Heart left ventricle (tissue), 13 donors: ENCODE measurements around the gene SLC25A6.

Experiments
- POLR2A ChIP-seq, 2 donors: fragments of 450-650 bp; IDR thresholded peaks; one replicate each; pipeline ENCODE4 v1.6.1; 2017; ENCODE audit warnings: antibody characterized with exemption in 2 of 2, mild to moderate bottlenecking in 2 of 2, moderate library complexity in 2 of 2
- TF ChIP-seq, protein P1 (sequence below), 12 donors: fragments of 200-600 bp; sonication (generic) in 4 of 12; IDR thresholded peaks; one replicate each; pipeline versions ENCODE4 v1.5.0 to v1.8.0; 2018 to 2022; ENCODE audit warnings: antibody characterized with exemption in 12 of 12, mild to moderate bottlenecking in 5 of 12
- donor health status: ischemic (EF 13 %, LVEDD 7.1; RV severe dilation, severe dysfunction).
- donor health status: DM: no; HTN: yes; CAD: no.
- donor health status: DM: no; HTN: no; CAD: no.
- donor health status: ischemic (EF 25% LVEDD 6.9; RV normal size, moderate dysfunction).
- donor health status: ischemic (EF 25% LVEDD 5.7; RV mildly dilated, moderate dysfunction).
- donor health status: ischemic (EF 35%, LVEDD 5.7; RV mildly dilated, moderate dysfunction).
- donor health status: nonischemic (EF 11% LVEDD 7.7; RV severe dilation, severe dysfunction).
- donor health status: DM: yes; HTN: yes; CAD: no.
- donor health status: PGD.
- donor health status: ischemic (EF 29% LVEDD 5.4; RV normal size, mild dysfunction).
- donor health status: nonischemic (EF 23%, LVEDD 6.1; RV moderate dilation, normal function).

DNA sequence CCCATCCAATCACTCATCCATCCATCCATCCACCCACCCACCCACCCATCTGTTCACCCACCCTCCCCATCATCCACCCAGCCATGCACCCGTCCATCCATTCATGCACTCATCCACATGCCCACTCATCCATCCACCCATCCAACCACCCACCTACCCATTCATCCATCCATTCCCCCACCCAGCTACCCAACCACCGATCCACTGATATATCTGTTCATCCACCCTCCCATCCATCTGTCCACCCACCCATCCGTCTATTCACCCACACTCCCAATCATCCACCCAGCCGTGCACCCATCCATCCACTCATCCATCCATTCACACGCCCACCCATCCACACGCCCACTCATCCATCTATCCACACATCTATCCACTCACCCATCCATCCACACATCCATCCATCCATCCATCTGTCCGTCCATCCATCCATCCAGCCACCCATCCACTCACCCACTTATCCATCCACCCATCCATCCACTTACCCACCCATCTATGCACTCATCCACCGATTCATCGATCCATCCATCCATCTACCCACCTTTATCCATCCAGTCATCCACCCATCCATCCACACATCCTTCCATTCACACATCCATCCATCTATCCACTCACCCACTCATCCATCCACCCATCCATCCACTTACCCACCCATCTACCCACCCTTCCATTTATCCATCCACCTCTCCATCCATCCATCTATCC is 32.4 kb upstream of the SLC25A6 start:
- TF ChIP-seq, protein P1, sequence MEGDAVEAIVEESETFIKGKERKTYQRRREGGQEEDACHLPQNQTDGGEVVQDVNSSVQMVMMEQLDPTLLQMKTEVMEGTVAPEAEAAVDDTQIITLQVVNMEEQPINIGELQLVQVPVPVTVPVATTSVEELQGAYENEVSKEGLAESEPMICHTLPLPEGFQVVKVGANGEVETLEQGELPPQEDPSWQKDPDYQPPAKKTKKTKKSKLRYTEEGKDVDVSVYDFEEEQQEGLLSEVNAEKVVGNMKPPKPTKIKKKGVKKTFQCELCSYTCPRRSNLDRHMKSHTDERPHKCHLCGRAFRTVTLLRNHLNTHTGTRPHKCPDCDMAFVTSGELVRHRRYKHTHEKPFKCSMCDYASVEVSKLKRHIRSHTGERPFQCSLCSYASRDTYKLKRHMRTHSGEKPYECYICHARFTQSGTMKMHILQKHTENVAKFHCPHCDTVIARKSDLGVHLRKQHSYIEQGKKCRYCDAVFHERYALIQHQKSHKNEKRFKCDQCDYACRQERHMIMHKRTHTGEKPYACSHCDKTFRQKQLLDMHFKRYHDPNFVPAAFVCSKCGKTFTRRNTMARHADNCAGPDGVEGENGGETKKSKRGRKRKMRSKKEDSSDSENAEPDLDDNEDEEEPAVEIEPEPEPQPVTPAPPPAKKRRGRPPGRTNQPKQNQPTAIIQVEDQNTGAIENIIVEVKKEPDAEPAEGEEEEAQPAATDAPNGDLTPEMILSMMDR (IDR thresholded peaks at IDR 0.05), result no peak
- TF ChIP-seq POLR2A (IDR thresholded peaks at IDR 0.05), result no peak
